ENCODE results near the gene AGPAT3.

DNA sequence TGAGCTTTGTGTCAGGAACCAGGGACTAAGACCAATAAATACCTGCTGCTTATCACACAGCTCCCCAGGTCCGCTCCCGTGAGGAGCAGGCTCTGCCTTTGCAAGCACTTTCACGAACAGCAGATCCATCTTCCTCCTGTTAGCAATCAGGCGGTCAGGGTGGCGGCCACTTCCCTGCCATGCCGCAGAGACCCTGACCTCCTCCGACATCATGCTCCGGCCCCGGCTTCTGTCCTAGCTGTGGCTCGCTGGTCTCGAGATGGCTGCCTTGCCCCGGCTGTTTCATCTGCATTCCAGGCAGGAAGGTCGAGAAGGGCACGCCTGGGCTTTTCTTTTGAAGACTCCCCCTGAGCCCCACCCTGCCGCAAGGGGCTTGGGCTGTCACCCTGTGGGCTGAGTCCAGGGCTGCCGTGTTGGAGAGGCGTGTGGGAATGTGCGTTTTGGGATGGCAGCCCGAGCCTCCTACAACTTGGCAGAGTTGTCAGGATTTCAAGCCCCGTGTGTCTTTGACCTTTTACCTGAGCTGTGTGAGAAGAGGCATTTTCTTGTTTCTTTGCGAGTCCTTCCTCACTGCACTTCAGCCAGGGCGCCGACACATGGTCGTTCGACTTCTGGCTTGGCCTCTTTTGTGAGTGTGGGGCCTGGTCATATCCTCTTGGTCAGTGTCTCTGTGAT is 59.5 kb downstream of the AGPAT3 start:
- TF ChIP-seq POLR2A (IDR thresholded peaks at IDR 0.05; ENCODE audit: low read length) (no peak), GATA1 (IDR thresholded peaks at IDR 0.05; ENCODE audit: low read depth, low read length) (no peak)
